Measurements from ENCODE around the gene PAN2. TPM values are rescaled to one million over a fixed set of nuclear protein-coding genes. Genes with fewer than 3 reads are reported as not detected.

Gene PAN2, protein sequence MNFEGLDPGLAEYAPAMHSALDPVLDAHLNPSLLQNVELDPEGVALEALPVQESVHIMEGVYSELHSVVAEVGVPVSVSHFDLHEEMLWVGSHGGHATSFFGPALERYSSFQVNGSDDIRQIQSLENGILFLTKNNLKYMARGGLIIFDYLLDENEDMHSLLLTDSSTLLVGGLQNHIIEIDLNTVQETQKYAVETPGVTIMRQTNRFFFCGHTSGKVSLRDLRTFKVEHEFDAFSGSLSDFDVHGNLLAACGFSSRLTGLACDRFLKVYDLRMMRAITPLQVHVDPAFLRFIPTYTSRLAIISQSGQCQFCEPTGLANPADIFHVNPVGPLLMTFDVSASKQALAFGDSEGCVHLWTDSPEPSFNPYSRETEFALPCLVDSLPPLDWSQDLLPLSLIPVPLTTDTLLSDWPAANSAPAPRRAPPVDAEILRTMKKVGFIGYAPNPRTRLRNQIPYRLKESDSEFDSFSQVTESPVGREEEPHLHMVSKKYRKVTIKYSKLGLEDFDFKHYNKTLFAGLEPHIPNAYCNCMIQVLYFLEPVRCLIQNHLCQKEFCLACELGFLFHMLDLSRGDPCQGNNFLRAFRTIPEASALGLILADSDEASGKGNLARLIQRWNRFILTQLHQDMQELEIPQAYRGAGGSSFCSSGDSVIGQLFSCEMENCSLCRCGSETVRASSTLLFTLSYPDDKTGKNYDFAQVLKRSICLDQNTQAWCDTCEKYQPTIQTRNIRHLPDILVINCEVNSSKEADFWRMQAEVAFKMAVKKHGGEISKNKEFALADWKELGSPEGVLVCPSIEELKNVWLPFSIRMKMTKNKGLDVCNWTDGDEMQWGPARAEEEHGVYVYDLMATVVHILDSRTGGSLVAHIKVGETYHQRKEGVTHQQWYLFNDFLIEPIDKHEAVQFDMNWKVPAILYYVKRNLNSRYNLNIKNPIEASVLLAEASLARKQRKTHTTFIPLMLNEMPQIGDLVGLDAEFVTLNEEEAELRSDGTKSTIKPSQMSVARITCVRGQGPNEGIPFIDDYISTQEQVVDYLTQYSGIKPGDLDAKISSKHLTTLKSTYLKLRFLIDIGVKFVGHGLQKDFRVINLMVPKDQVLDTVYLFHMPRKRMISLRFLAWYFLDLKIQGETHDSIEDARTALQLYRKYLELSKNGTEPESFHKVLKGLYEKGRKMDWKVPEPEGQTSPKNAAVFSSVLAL
- total RNA-seq = 10 to 100 TPM; 24.4 to 74.5 TPM

DNA sequence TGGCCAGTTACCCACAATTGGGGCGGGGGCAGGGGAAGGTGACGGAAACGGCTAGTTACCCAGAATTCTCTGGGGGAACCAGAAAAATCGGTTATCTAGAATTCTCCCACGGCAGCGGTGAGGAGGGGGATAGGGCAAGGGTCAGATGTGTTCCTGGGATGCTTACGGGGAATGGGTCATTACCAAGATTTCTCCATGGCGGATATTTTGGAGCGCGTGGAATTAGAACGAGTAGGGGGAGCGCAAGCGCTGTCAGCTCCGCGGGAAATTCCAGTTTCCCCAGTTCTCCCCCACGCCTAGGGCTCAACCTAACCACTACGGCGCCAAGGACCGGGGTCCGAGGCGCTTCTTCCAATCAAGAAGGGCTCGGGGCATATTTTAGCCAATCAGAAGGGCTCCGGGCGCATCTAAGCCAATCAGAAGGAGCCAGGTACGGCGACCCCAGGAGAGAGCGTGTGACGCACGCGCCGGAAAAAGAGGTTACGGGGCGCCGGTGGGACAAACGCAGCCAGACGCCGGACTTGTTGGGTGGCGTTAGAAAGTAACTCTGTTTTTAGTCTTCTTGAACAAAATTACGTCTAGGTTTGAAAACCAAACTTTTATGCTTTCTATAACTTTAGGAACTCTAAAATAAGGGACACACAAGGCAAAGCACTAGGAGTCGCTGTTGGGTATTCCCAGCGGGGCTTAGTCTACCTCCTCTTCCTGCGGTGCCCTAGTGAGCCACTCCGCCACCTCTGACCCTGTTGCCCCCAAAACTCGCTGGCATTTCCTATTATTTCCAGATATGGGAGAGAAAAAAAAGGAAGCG is at the start of gene PAN2:
Gene PAN2, minus strand, starts transcription at position 322 of the 811 bp plus-strand sequence. CDS start 906 bp downstream, outside the sequence.
- H3K36me3 Mint-ChIP-seq (ENCODE audit: low read depth) = peaks cover 20% of the 10 kb centered on the region
- peak; percentile 87 for ATAC-seq (replicated peaks)
- no peaks in the 10 kb centered on the region for H3K27me3 Mint-ChIP-seq
- H3K4me1 Mint-ChIP-seq = peaks cover 22% of the 10 kb centered on the region
- no peaks in the 10 kb centered on the region for H3K9me3 Mint-ChIP-seq
- H3K27ac Mint-ChIP-seq = peak within 1 kb of the TSS; percentile 99
- peak within 1 kb of the TSS; percentile 94 for H3K4me3 Mint-ChIP-seq

- H3K4me1 Mint-ChIP-seq = no peaks in the 10 kb centered on the region
- no peaks in the 10 kb centered on the region for H3K9me3 Mint-ChIP-seq
- no peaks in the 10 kb centered on the region for H3K36me3 Mint-ChIP-seq (ENCODE audit: low read depth)
- H3K27ac Mint-ChIP-seq = no peak overlapping the region
- H3K4me3 Mint-ChIP-seq = no peak overlapping the region
- no peaks in the 10 kb centered on the region for H3K27me3 Mint-ChIP-seq
- ATAC-seq (replicated peaks) = no peak
Measured at GRCh38 chr12:56382611-56383010, 48.8 kb upstream of the PAN2 start.

GRCh38 chr12:56377989-56378316 is 44.2 kb upstream of the PAN2 start:
- Mint-ChIP-seq H3K4me3 (no peak overlapping the region), H3K9me3 (no peaks in the 10 kb centered on the region), H3K36me3 (ENCODE audit: low read depth) (no peaks in the 10 kb centered on the region), H3K4me1 (no peaks in the 10 kb centered on the region), H3K27ac (no peak overlapping the region), H3K27me3 (no peaks in the 10 kb centered on the region)
- no peak for ATAC-seq (replicated peaks)

GRCh38 chr12:56377310-56377988 is 43.6 kb upstream of the PAN2 start:
- Mint-ChIP-seq H3K4me1 (no peaks in the 10 kb centered on the region), H3K27me3 (no peaks in the 10 kb centered on the region), H3K36me3 (ENCODE audit: low read depth) (no peaks in the 10 kb centered on the region), H3K4me3 (no peak overlapping the region), H3K27ac (no peak overlapping the region), H3K9me3 (no peaks in the 10 kb centered on the region)
- peak; percentile 81 for ATAC-seq (replicated peaks)

DNA sequence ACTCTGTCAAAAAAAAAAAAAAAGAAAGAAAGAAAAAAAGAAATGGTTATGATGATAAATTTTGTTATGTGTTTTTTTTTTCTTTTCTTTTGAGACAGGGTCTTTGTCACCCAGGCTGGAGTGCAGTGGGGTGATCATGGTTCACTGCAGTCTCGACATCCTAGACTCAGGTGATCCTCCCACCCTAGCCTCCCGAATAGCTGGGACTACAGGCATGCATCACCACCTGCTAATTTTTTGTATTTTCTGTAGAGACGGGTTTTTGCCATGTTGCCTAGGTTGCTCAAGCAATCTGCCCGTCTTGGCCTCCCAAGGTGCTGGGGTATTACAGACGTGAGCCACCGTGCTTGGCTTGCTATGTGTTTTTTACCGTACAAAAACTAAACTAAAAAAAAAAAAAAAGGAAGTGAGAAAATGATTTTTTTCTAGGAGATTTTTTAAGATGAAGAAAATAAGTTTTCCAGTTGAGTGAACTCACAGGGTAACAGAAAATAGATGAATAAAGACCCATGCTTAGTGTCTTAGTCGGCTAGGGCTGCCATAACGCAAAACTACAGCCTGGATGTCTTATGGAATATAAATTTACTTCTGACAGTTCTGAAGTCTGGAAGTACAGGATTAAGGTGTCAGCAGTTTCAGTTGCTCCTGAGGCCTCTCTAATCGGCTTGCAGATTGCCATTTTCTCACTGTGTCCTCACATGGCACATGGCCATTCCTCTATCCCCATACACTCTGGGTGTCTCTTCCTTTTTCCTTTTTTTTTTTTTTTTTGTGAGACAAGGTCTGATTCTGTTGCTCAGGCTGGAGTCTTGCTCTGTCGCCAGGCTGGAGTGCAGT is 42.0 kb upstream of the PAN2 start:
- Mint-ChIP-seq H3K4me3 (no peak overlapping the region), H3K9me3 (no peaks in the 10 kb centered on the region), H3K36me3 (ENCODE audit: low read depth) (no peaks in the 10 kb centered on the region), H3K27me3 (no peaks in the 10 kb centered on the region), H3K4me1 (no peaks in the 10 kb centered on the region), H3K27ac (no peak overlapping the region)
- no peak for ATAC-seq (replicated peaks)

GRCh38 chr12:56374726-56375597 is 41.2 kb upstream of the PAN2 start:
- Mint-ChIP-seq H3K27ac (no peak overlapping the region), H3K4me1 (no peaks in the 10 kb centered on the region), H3K4me3 (no peak overlapping the region), H3K9me3 (no peaks in the 10 kb centered on the region), H3K36me3 (ENCODE audit: low read depth) (no peaks in the 10 kb centered on the region), H3K27me3 (no peaks in the 10 kb centered on the region)
- ATAC-seq (replicated peaks) = no peak

GRCh38 chr12:56373515-56373914 is 39.7 kb upstream of the PAN2 start:
- no peak for ATAC-seq (replicated peaks)
- no peaks in the 10 kb centered on the region for H3K4me1 Mint-ChIP-seq
- H3K36me3 Mint-ChIP-seq (ENCODE audit: low read depth) = no peaks in the 10 kb centered on the region
- H3K27me3 Mint-ChIP-seq = no peaks in the 10 kb centered on the region
- no peak overlapping the region for H3K27ac Mint-ChIP-seq
- no peak overlapping the region for H3K4me3 Mint-ChIP-seq
- H3K9me3 Mint-ChIP-seq = no peaks in the 10 kb centered on the region

GRCh38 chr12:56366948-56367347 is 33.1 kb upstream of the PAN2 start:
- Mint-ChIP-seq H3K9me3 (no peaks in the 10 kb centered on the region), H3K27ac (no peak overlapping the region), H3K4me1 (no peaks in the 10 kb centered on the region), H3K4me3 (no peak overlapping the region), H3K27me3 (no peaks in the 10 kb centered on the region), H3K36me3 (ENCODE audit: low read depth) (no peaks in the 10 kb centered on the region)
- no peak for ATAC-seq (replicated peaks)

DNA sequence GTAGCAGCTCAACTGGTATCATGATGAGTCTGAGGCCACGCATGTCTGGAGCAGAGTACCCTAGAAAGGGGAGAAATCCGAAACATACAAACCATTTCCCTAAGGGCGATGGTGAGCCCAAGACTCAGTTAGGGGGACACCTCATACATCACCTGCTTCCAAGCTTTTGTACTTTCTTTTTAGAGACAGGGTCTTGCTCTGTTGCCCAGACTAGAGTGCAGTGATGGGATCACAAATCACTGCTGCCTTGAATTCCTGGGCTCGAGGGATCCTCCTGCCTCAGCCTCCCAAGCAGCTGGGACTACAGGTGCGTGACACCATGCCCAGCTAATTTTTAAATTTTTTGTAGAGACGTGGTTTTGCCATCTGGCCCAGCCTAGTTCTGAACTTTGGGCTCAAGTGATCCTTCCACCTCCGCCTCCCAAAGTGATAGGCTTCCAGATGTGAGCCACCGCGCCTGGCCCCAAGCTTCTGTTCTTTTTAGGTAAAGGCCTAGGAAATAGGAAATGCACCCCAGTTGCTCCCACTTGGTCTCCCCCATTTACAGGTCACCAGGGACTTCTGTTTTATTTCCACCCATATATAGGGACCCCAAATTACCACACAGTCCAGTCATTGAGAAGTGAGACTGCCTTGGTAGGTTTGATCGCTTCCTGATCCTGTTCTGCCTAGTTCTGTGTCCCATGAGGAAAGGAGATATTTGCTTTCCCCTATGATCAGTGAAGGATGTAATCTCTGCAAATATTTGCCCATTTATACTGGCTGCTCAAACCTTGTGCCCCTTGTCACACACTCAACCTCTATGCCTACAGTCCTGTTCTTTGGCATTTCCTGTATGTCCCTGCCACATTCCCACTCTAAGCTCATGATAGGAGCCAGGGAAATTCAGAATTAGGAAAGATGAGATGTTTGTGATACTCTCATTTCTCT is 28.6 kb upstream of the PAN2 start, which contains the start of gene APOF:
Gene APOF, minus strand, starts transcription at position 728 of the 930 bp plus-strand sequence. Its CDS starts 112 bp downstream, at position 616.
- H3K27ac Mint-ChIP-seq = peak within 1 kb of the TSS; percentile 93
- H3K4me3 Mint-ChIP-seq = peak within 1 kb of the TSS; percentile 93
- H3K27me3 Mint-ChIP-seq = no peaks in the 10 kb centered on the region
- no peaks in the 10 kb centered on the region for H3K9me3 Mint-ChIP-seq
- peaks cover 8% of the 10 kb centered on the region for H3K4me1 Mint-ChIP-seq
- H3K36me3 Mint-ChIP-seq (ENCODE audit: low read depth) = peaks cover 24% of the 10 kb centered on the region
- no peak for ATAC-seq (replicated peaks)

- H3K27me3 Mint-ChIP-seq = no peaks in the 10 kb centered on the region
- no peaks in the 10 kb centered on the region for H3K9me3 Mint-ChIP-seq
- H3K4me1 Mint-ChIP-seq = peaks cover 8% of the 10 kb centered on the region
- H3K36me3 Mint-ChIP-seq (ENCODE audit: low read depth) = peaks cover 31% of the 10 kb centered on the region
- peak overlapping the region; percentile 93 for H3K4me3 Mint-ChIP-seq
- no peak for ATAC-seq (replicated peaks)
- H3K27ac Mint-ChIP-seq = peak overlapping the region; percentile 93
Measured at GRCh38 chr12:56361487-56362129, 27.8 kb upstream of the PAN2 start.

Data from activated T-helper 17 cell treated with anti-CD3 and anti-CD28 coated beads, Interleukin-2, amount 50 U/mL, for 72 hours (primary cell).